NCI-H526 treated with DMSO at 0.1 percent for 48 hours (cell line): ENCODE results near the gene NPHS1.
"Not testable (repeated sequence)": the region's sequence is repeated elsewhere in the genome, so short reads cannot be mapped to it uniquely, and the experiment has no call there.

ENCODE experiments used
- DNase-seq: peaks from one replicate; lab custom pipeline; 2025; lab: John Stamatoyannopoulos, UW

Gene NPHS1

DNA sequence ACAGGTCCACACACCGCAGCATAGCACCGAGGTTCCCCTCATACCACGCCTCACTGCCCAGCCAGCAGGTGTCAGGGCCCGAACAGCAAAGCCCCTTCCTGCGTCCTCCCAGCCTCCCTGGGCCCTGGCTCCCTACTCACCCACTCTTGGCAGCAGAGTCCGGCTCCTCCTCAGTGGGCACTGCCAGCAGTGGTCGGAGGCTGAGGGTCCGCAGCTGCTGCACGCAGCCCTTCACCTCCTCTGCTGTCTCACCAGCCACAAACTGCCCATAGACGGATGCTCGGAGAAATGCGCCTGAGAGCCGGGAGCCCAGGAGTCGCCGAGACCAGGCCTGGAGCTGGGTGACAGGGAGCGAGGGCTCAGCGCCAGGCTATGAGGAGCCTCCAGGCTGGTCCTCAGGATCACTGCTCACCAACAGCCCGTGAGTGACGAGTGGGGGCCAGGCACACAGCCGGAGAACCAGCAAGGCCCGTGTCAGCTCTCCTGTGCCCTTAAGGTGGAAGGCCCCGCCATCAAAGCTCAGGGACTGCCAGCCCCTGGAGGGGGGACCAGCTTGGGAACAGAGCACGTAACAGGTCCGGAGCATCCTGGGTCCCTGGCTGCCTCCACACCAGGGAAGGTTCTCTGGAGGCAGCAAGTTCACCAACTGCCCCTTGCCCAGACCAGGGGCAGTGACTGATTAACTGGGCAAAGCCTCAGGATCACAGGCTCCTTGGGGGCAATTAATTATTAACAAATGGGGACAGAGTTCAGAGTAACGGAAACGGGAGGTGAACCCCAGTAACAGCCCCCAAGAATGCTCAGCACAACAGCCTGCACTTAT lies 39.9 kb downstream of the NPHS1 start, which contains the start of gene PRODH2:
Gene PRODH2, minus strand, starts transcription at position 626 of the 823 bp plus-strand sequence. Its CDS starts 40 bp downstream, at position 586.
- no peak for DNase-seq

DNA sequence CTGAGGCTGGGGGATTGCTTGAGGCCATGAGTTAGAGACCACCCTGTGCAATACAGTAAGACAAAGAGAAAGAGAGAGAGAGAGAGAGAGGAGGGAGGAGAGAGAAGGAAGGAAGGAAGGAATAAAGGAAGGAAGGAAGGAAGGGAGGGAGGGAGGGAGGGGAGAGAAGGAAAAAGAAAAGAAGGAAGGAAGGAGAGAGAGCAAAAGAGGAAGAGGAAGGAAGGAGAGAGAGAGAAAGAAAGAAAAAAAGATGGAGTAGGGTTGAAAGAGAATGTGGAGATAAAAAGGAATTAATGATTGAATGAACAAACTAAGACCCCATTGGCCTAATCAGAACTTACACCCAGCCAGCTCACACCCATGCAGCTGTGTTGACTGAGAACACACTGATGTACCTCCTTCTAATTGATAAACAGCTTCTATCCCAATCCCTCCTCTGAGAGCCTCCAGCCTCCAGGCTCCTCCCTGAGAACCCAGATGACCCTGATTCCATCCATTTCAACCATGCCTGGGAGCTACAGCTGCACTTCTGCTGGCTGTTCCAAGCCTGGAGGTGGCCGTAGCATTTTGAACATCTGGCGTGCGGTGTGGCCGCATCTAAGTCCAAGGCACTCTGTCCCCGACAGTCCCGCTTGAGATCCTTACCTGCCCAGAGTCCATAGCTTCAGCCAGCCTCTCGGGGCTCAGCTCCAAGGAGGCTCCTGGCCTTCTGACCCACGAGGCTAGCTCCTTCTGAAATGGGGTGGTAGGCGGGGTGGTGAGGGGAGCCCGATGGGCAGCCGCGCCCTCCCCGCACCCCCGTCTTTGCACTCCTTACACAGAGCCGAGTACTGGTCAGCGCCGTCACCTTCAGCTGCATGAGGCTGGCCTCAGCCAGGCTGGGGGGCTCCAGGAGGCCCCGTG lies 40.7 kb downstream of the NPHS1 start:
- DNase-seq = no peak

DNA sequence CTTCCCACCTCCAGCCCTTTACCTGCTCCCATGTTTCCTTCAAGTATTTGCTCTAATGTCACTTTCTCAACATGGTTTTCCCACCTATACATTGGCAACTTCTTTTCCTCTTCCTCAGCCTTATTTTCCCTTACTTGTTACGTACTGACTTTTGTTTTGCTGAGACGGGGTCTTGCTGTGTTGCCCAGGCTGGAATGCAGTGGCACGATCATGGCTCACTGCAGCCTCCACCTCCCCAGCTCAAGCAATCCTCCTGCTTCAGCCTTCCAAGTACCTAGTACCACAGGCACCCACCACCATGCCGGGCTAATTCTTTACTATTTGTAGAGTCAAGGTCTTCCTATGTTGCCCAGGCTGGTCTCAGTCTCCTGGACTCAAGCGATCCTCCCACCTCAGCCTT lies 44.7 kb downstream of the NPHS1 start:
- DNase-seq = no peak

DNA sequence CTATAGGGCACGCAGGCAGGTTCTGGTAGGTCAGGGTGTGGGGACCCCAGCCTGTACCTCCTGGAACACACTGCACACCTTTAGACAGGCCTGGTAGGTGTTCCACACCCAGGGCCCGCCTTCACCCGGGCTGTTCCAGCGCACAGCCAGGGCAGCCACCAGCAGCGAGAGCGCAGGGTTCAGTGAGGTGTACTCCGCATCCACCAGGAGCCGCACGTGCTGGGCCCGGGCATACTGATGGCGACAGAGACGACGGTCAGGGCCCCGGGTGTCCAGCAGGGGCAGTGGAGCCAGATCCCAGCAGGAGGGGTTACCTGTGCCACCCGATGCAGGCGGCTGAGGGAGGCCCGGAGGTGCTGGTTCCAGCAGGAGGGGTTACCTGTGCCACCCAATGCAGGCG lies 45.7 kb downstream of the NPHS1 start:
- DNase-seq = no peak

DNA sequence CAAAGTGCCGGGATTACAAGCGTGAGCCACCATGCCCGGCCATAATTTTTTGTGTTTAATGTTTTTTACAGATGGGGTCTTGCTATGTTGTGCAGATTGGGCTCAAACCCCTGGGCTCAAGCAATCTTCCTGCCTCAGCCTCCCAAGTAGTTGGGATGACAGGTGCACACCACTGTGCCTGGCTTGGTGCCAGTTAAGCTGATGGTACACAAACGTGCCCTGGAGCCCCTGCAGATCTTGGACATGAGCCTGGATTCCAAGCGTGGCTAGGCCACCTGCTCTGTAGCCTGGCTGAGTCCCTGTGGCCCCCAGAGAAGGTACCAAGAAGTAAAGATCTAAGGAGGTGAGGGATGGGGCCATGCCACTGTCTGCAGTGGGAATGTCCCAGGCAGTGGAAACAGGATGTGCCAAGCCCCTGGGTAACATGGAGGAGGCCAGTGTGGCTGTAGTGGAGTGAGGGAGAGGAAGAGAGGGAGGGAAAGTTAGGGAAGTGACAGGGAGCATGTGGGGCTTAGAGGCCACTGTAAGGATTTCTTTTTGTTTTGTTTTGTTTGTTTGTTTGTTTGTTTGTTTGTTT lies 46.7 kb downstream of the NPHS1 start:
- no peak for DNase-seq

DNA sequence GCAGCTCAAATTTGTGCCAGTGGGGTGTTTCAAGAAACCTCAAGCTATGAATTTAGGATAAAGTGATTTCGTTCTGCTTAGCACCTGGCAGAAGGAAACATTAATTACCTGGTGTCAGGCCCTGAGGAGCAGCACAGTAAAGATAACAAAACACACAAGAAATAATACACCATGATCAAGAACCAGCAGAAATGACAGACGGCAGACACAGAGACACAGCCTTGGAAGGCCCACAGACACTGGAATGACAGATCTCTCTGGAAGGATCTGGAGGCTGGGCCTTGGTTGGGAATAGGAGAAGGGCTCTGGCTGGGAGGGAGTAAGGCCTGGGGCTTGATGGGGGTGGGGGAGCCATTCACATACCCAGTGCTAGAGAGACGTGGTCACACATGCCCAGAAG lies 50.5 kb downstream of the NPHS1 start:
- DNase-seq = no peak

DNA sequence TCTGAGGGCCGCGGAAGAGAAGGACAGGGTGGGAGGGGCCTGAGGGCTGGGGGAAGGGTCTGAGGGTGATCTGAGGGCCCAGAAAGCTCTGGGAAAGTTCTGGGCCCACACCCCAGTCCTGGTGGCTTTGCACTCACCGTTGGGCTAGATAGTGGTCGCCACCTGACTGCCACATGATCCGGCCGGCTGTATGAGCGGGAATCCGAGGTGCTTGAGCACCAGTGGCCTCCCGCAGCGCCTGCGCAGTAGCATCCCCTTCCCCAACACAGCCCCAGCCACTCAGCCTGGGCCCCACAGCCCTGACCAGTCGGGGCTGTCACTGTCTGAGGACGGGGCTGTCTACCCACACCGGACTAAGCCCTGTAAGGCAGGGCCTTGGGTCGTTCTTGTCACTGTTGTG lies 54.6 kb downstream of the NPHS1 start:
- no peak for DNase-seq

DNA sequence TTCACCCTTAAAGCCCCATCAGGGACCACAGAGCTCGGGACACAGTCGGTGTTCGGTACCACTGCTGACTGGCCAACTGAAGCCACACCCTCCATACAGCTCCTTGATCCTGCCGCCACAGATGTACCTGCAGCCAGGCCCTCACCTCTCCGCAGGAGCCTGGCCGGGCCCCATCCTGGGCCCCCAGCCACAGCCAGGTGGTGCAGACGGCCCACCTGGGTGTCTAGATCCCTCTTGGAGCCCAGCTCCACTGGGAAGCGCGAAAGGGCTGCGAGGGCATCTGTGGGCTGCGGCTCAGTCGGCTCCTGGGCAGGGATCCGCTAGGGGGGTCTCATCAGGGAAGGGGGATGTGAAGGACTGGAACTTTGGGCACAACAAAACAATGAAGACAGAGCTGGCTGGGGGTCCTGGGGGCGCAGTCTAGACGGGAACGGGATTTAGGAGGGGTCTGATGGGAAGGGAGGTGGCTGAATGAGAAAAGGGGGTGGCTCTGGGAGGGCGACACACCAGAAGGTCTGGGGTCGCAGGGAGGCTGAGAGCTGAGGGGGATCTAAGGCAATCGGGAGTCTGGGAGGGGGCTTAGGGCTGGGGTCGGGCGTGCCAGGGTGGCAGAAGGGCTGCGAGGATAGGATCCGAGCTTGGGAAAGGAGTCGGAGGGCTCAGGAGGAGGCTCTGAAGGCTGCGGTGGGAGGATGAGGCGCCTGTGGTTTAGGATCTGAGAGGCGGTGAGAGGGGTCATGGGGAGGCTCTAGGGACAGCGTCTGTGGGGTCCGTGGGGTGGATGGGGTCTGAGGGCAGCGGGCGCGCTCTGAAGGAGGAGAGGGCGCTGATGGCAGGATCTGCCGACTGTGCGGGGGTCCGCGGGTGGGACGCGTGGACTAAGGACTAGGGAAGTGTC lies 55.4 kb downstream of the NPHS1 start:
- no peak for DNase-seq

DNA sequence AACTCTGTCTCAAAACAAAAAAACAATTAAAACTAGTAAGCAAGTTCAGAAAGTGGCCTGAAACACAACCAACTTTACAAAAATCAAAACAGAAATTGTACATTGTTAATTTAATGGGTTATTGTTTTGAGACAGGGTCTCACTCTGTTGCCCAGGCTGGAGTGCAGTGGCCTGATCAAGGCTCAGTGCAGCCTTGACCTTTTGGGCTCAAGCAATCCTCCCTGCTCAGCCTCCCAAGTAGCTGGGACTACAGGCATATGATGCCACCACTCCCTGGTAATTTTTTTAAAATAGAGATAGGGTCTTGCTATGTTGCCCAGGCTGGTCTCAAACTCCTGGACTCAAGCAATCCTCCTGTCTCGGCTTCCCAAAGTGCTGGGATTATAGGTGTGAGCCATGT lies 56.7 kb downstream of the NPHS1 start:
- DNase-seq = not testable (repeated sequence)

DNA sequence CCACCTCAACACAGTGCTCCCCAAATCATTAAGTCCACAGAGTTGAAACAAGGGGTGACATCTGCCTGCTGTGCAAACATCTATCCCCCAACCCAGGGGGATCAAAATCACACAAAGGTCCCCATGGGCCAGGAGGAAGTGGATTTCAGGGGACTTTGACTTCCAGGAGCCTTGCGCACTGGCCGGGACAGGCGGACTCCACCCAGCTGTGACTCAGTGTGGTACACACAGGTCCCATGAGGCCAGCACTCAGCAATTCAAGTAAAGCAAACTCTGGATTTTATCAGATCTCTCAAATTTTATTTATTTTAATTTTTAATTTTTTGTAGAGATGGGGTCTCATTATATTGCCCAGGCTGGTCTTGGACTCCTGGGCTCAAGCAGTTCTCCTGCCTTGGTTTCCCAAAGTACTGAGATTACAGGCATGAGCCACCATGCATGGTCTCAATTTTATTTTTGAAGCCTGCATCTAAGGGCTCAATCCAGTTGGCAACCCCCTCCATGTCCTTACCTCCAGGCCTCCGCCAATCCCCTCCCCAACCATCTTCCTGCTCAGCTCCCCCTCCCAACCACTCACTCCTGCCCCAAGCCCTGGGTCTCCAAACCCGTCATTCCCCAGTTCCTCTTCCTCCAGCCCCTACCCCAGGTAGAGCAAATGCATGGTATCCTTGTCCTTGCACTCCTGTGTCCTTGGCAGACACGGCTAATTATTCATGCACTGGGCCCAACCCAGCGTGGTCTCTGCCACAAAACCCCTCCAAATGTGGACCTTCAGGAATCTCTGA lies 58.7 kb downstream of the NPHS1 start:
- DNase-seq = no peak

DNA sequence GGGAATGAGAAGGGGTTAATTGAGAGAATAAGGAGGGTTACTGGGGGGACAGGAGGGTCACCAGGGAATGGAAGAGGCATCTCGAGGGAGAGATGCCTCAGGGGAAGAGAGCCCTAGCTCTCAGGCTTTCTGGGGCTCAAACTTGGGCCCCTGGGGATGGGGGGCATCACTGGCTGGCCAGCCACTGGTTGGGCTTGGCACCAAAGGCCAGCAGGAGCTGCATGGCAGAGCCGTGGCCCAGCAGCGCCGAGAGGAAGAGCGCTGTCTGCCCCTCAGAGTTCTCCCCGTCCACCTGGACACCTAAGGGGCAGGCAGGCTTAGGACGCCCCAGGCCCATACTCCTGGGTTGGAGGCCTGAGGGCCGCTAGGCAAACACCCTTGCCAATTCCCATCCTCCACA lies 59.4 kb downstream of the NPHS1 start:
- DNase-seq = no peak

DNA sequence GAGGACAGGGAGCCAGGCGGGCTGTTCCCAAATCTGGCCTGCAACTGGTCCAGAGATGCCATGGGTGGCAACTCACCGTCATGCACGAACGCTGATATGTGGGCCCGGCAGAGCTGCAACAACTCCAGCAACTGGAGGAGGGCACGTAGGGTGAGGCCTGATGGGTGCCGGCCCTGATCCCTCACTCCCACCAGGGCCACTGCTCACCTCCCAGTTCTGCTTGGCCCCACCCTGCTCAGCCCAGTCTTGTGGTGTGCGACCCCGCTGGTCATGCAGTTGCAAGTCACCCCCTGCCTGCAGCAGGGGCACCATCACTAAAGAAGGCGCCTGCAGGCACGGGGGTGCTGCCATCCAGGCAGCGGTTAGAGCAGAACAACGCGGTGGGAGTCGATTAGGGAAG lies 60.0 kb downstream of the NPHS1 start:
- DNase-seq = no peak

DNA sequence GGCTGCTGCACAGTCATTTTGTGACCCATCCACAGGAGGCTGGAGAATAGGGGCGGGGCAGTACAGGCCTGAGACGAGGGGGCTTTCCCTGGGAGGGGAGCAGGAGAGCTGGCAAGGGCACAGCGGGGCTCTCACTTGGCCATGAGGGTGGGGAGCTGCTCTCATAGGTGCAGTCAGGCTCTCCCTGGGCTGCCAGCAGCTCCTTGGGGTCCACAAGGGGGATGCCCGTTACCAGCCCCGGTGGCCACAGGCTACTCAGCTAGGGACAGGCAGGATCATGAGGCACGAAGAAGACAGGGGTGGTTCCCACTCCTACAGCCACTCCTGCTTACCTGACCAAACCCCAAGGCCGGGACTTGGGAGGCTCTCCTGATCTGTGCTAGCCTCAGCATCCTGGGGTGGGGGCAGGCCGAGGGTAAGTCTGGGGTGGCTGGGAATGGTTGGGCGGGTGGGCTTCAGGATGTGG lies 60.5 kb downstream of the NPHS1 start:
- no peak for DNase-seq

DNA sequence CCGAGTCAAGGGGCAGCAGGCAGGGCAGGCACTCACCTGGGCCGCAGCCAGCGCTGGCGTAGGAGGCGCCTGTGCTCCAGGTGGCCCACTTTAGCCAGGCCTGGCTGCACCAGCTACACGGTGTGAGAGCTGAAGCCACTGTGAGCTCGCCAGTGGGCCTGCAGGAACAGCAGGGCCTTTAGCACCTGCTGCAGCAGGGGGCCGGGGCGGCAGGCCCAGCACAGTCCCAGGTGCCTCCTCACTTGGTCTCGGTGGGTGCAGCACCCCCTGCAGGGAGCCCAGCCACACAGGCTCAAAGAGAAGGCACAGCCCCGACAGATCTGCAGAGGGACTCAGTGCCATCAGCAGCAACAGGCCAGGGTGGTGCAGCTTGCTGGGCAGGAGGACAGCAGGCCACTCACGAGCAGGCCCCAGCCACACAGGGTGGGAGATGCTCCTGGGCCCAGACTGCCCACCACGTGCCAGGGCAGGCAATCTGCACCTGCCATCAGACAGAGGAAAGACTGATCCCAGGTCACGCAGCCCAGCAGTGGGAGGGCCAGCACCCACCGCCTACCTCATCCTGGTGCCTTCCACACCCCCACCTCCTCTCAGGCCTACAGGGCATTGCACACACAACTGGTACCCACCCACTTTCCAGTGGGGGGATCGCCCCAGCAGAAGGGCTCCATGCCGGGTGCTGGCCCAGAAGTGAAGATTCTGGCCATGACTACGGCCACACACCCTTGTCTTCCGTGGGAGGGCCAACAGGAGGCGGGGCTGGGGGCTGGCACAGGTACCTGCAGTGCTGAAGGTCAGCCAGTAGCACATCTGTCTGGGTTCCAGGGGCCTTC lies 61.1 kb downstream of the NPHS1 start:
- DNase-seq = peak; percentile 20

DNA sequence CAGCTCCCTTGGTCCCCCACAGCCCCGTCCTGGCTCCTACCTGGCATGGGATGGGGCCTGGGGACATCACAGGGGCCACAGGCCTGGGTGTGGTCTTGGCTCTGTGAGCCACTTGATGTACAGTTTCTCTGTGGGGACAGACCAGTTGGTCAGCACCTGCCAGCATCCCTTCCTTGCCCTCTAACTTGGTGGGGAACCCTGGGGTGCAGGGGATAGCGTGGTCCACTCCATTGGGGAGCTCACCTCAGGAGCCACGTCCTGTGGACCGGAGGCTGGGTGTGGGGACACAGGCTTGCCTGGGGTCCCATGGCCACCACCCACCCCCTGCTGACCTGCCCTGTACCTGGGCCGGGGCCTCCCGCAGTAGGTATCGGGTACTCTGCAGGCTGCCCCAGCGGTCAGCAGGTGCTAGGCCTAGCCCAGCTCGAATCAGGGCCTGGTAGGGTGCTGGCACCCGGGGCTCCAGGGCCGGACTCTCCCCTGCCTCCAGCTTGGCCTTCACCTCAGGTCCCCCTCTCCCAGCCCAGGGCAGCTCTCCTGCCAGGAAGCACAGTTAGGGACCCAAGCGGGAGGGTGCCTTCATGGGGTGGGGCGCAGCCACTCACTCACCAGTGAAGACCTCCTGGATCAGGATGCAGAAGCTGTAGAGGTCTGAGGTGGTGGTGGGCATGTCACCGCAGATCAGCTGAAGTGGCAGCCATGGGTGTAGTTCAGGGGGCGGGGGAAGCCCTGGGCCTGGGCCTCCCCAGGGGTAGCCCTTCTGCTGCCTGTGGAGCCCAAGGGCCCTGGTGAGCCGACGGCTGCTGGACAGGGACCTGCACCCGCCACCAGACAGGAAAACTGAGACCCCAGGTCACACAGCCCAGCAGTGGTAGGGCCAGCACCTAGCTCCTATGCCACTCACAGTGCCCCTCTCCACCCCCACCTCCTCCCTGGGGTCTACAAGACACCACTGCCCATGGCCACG lies 62.0 kb downstream of the NPHS1 start:
- DNase-seq = no peak

DNA sequence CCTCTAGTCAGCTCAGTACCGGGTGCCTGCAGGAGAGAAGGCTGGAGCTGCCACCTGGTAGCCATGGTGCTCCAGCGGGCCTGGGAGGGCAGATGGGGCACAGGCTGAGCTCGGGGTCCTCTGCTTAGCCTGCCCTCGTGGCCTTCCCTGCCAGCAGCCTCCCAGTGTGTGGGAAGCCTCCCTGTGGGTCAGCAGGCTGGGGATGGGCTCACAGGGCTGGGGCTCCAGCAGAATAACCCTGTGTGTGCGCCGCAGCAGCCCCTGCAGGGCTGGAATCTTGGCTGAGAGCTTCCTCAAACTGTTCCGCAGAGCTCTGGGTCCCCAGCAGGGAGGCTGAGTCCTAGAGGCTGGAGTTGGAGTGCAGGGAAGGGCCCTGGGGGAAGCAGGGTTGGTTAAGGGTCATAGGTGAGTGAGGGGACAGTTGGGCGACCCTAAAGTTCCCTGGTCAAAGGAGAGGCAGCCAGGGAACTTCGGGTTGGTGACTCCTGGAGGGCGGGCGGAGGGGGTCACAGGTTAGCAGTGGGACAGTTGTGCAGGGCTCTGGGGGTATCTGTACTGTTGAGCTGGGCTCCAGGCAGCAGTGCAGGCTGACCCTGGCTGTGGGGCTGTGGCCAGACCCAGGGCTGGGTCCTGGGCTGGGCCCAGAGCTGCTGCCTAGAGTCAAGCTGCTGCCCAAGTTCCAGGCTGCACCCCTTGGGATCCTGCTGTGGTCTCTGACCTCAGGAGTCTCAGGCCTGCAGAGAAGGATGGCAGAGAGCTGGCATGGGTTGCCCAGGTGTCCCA lies 62.9 kb downstream of the NPHS1 start:
- no peak for DNase-seq

DNA sequence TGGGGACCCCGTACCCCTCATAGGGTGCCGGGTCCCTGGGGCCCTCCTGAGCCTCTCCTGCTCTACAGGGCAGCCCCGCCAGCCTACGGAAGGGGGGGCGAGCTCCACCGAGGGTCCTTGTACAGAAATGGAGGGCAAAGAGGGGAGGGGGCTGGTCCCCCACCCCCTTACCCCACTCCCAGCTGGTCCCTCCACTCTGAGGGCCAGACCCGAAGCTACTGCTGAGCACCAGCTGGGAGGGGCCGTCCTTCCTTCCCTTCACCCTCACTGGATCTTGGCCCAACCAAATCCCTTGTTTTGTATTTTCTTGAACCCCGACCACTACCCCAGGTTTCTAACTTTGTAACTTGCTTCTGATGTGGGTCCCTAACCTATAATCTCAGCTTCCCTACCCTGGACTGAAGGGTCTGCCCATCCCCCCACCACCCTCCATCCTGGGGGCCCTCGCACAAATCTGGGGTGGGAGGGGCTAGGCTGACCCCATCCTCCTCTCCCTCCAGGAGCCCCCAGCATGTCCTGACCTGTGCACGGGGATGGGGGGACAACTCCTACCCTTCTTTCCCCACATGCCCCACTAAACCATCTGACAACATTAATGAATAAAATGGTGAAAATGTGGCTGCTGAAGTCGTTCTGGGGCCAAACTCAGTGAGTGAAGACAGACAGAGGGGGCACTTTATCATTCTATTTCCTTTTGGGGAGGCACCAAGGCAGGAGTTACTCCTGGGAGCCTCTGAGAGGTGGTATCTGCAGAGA lies 63.9 kb downstream of the NPHS1 start:
- no peak for DNase-seq
